Activated CD8-positive, alpha-beta memory T cell treated with anti-CD3 and anti-CD28 coated beads for 36 hours (primary cell): Measurements from ENCODE around the gene GXYLT1. TPM values are rescaled to one million over a fixed set of nuclear protein-coding genes. Genes with fewer than 3 reads are reported as not detected.
"Not testable (repeated sequence)": the region's sequence is repeated elsewhere in the genome, so short reads cannot be mapped to it uniquely, and the experiment has no call there.

ENCODE experiments used
- CTCF ChIA-PET: fragments of 350-600 bp; sonication (Branson Sonifier 250); formaldehyde crosslinking; loops from one replicate; lab custom pipeline; 2021; ENCODE audit warnings: antibody characterized with exemption; lab: Charles Lee
- POLR2A ChIA-PET: fragments of 350-600 bp; sonication (Branson Sonifier 250); formaldehyde crosslinking; loops from one replicate; lab custom pipeline; 2021; ENCODE audit warnings: antibody characterized with exemption; lab: Charles Lee
- total RNA-seq, 2 experiments: library from RNA; stranded (reverse); gene quantifications; one replicate each; pipeline ENCODE4 v1.2.3, GENCODE V29; 2021

GXYLT1 gene
- total RNA-seq, 2 experiments from 2014 or later: 11.0 to 11.7 TPM

DNA sequence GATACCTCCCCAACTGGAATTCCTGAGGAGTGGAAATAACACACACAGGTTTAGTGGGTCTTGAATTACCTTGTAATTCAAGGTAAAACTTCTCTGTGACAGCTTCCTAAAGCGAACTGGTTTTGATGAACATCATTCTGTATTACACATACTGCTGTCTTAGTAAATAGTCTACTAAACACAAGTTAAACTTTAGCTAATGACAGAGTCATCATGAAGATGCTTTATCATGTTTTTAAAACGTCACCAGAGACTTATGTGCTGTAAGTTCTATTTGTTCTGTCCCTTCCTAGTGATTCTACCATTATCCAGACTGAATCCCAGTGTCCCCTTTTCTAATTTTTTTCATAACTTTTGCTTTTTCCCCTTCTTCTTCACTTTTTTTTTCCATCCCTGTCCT lies 11.6 kb upstream of the GXYLT1 start:
- CTCF ChIA-PET: interaction anchor here (0.7 kb wide), 1 partner anchor 136 kb away, joined by 4 read pairs; no protein-coding TSS in a partner anchor
- POLR2A ChIA-PET: no interaction called here

DNA sequence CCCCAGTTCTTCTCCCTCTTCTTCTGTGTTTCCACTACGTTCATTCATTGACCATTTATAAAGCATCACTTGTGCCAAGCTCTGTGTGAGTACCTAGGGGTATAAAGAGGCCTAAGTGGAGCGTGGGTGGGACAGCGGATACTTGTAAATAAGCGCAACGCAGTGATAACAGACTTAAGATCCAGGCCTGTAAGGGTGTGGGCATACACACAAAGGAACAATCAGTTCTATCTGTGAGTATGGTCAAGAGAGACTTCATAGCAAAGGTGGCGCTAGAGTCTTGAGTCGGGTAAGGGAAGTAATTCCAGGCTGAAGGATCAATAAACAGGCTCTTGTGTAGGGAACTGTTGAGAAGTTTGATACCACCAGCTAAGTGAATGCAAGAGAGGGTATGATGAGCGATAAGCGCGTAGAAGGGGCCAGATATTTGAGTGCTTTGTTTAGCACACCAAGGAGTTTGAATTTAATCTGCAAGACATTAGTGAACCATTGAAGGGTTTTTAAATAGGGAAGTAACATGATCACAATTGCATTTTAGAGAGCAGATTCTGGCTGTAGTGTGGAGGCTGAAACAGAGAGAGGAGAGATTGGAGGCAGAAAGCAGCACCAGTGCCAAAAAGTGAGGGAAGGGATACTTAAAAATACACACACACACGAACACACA lies 1.0 kb upstream of the GXYLT1 start:
- ChIA-PET CTCF (no interaction called here), POLR2A (no interaction called here)

DNA sequence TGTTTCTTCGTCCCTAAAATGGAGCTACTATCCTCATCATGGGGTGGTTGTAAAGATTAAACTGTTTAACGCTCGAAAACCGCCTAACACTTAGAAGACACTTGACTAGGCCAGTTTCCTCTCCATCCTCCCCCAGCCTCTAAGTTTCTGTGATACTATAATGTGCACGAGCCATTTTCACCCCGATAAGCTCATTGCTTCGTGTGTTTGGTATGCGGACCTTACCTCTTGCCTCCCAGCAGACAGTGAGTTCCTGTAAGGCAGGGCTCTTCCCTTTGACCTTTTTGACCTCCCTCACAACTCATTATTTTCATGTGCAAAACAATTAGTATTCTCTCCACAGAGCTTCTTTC lies 499 bp upstream of the GXYLT1 start:
- POLR2A ChIA-PET: no interaction called here
- CTCF ChIA-PET: no interaction called here

DNA sequence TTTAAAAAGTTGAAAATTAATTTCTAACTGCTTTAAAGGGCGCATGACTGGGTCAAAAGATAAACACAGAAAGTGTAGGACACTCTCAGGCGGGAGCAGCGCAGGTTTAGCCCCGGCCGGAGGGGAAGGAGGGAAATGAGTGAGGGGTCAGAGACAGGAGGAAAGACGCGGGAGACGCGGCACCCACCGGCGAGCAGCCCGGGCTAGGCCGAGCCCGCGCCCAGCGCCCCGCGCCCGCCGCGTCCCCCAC lies 591 bp downstream of the GXYLT1 start:
- POLR2A ChIA-PET: no interaction called here
- CTCF ChIA-PET: no interaction called here

DNA sequence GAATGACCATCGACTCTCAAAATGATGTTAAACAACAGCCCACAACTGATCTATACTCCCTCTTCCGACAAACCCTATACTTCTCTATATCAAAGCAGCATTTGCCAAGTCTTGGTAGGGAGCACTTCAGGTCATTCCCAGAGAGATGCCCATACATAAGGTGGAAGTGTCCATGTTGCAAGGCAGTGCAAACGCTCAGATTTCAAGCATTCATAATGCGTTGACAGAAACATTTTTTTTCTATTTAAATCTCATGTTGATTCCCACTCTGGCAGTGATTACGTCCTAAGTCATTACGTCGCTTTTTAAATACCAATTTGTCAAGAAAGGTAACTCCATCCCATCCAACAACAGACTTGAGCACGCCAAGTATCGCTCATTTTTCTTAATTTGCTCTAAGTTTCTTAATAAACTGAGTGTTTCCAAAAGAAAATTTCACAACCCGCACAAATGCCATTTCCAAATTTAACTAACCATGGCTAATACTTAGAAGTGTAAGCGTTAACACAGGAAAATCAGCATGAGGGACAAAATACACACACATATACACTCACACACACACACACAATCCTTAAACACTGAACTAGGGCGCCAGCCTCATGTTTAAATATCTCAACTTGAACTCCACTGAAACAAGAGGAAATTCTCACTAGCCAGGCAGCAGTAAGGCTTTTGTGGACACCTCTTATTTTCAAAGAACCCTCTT lies 1.1 kb downstream of the GXYLT1 start:
- POLR2A ChIA-PET: no interaction called here
- CTCF ChIA-PET: no interaction called here

DNA sequence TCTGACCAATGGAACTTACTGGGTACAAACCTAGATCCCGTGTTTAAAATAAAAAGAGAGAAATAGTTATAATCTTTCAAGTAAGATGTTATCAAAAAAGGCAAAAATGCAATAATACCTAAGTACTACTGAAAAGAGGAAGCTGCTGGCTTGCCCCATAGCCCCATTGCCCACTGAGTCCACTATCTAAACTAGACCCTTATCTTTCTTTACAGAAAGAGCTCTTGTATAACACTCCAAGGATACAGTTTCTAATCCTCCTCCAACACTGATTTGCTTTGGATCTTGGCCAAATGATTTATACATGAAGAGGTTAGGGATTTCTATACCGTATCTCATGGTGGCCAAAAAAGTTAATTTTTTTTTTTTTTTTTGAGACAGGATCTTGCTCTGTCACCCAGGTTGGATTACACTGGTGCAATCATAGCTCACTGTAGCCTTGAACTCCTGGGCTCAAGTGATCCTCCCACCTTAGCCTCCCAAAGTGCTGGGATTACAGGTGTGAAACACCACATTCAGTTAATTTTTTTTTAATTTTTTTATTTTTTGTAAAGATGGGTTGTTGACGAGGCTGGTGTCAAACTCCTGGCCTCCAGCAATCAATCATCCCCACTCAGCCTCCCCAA lies 2.6 kb downstream of the GXYLT1 start:
- ChIA-PET CTCF (no interaction called here), POLR2A (no interaction called here)

DNA sequence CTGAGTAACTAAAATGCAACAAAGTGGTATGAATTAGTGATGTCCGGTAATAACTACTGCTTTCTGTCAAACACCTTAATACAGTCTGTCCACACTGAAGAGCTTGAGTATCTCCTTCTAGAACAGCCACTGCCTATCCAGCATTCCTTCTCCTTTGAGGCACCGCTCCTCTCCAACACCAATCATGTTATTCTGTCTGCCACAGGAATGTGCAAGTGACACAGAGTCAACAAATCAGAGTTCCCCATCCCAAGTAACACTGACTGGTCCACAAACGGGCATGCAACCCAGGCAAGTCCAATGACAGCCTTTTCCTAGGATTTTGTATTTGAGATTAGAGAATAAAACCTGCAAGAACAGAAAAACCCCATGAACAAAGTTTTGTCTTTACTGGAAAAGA lies 3.8 kb downstream of the GXYLT1 start:
- ChIA-PET CTCF (interaction anchor here (0.5 kb wide), 1 partner anchor 38 kb away, joined by 5 read pairs; no protein-coding TSS in a partner anchor), POLR2A (no interaction called here)

DNA sequence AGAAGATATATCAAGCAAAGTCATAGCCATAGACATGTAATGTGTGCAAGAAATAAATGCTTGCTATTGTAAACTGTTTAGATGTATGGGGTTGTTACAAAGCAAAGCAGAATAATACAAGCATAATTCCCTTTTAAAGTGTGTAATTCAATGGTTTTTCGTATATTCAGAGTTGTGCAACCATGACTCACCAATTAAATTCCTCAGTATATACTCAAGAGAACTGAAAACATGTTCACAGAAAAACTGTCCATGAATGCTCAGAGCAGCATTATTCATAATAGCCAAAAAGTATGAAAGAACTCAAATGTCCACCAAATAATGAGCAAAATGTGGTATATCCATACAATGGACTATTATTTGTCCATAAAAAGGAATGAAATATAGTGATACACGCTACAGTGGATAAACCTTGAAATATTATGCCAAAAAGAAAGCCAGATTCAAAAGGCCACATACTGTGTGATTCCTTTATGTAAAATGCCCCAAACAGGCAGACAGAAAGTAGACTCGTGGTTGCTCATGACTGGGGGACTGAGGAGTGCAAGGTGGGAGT lies 9.3 kb downstream of the GXYLT1 start:
- POLR2A ChIA-PET: no interaction called here
- CTCF ChIA-PET: no interaction called here

DNA sequence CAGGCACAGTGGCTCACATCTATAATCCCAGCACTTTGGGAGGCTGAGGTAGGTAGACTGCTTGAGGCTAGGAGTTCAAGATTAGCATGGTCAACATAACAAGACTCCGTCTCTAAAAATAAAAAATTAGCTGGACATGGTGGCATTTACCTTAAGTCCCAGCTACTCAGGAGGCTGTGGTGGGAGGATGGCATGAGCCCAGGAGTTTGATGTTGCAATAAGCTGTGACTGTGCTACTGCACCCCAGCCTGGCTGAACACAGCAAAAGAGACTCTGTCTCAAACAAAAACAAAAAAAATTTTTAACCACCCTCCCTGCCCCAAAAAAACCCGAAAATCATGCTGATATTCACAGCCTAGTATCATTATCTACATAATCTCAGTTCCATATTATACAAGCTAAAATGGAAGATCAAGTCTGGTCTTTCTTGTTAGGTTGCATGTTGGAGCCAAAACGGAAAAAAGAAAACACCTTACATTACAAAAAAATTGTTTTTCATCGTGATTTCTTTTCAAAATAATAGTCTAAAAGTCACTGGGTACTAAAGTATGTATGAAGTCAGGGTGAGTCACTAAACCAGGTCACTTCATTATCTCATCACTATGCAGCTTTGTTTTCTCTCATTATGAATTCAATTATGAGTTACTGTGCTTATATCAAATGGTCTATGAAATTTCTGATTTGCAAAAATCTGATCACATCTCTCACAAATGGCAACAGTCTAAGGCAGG lies 13.8 kb downstream of the GXYLT1 start:
- ChIA-PET POLR2A (no interaction called here), CTCF (no interaction called here)

DNA sequence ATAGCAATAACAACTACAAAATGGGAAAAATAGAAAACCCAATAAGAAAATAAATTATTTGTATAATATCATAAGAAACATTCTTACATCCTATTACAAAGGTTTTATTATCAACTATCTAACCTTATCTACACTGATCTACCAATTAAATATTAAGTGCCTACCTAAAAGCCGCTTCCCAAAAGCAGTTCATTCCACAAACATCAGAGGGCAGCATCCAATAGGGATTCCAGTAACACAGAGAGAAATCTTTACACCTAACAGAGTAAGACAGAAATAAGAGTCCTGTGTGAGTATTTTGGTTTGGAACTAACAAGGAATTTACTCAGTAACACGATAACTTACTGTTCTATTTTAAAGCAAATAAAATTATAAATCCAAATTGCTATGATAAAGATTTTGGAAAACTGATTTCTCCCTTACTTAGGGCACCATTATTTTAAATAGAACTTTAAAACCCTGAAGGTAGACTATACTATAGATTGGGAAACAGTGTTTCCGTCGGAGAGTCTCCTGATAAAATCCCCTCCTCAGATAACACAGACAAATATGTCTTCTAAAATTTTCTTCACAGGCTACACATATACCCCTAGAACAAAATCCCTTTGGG lies 15.0 kb downstream of the GXYLT1 start:
- CTCF ChIA-PET: no interaction called here
- POLR2A ChIA-PET: no interaction called here

DNA sequence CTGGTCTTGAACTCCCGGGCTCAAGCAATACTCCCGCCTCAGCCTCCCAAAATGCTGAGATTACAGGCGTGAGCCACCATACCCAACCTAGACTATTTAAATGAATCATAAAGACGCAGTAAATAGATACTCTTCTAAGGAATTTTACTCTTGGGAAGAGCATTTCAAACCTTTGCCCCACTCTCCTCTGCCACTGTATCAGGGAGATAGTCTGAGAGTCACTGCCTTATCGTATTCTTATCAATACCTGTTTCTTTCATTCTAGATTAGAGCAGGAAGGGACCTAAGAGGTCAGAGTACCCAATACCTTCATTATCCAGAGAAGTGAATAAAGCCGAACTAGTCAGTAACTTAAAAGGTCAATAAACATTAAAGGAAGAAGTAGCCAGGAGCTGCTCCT lies 15.8 kb downstream of the GXYLT1 start:
- ChIA-PET POLR2A (no interaction called here), CTCF (no interaction called here)

DNA sequence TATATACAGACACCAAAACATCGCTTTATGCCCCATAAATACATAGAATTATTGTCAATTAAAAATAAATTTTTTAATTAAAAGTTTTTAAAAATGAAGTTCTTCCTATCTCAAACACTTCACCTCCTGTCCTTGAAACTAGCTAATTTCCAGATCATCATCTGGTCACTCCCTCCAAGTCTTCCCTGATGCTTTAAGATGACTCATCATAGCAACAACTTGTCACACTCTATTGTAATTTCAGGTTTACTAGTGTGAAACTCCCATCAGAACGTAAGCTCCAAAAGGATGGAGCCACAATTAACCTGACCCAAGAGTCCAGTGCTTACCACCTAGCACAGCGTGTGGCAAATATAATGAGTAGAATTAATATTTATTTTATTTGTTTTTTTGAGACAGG lies 16.3 kb downstream of the GXYLT1 start:
- CTCF ChIA-PET: no interaction called here
- POLR2A ChIA-PET: no interaction called here

DNA sequence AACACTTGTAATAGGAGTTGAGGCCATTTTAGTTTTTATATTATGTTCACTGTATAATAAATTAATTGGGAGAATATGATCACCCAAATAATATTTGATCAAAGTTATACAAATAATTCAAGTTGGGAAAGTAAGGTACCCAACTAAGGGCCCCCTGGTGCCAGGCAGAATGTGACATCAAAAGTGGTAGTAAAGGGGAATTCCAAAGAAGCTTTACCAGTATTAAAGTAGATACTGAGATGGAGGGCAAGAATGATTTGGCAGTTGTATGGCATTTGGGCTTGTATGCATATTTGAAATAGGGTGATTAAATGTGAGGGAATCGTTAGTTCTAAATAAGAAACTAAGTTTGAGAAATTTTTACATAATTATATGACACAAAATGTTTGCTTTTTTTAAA lies 17.7 kb downstream of the GXYLT1 start:
- CTCF ChIA-PET: no interaction called here
- POLR2A ChIA-PET: interaction anchor here (0.5 kb wide), 1 partner anchor 337 kb away, joined by 7 read pairs; no protein-coding TSS in a partner anchor

DNA sequence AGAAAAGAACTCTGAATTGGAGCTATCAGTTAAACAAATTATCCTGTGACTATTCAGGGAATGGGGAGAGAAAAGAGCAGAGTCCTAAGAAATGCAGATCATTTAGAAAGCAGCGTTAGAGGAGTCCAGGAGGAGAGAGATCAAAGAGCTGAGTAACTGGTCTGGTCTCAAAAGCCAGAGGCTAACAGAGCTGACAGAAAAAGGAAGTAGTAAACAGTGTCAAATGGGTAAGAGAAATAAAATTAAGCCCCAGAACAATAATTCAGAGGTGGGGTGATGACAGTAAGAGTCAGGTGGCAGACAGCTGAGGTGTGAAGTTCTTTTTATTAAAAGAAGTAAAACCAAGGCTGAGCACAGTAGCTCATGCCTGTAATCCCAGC lies 19.3 kb downstream of the GXYLT1 start:
- ChIA-PET POLR2A (no interaction called here), CTCF (no interaction called here)

DNA sequence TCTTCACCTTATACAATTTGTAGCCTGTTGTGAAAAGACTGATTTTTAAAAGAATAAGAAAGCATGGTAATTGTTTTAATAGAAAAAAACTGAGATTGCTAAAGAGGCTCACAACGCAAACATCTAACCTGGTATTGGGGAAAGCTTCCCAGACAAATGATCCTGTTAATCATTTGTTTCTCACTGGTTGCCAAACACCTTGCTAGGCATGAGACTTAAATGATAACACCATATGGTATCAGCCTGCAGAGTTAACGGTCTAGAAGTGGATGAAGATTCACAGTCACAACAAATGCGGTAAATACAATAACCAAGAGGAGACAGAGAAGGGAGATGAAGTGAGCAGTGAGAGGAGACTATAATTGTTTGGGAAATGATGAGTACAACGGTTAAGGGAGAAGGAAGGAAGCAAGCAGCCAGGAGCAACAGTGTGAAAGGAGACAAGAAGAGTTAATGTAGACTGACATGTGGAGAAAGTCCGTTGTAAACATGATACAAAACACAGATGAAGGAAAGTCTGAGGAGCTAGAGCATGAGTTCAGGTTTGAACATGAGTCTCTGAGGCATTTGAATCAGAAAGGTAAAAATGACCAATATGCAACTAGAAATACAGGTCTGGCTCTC lies 19.8 kb downstream of the GXYLT1 start:
- ChIA-PET POLR2A (no interaction called here), CTCF (no interaction called here)

DNA sequence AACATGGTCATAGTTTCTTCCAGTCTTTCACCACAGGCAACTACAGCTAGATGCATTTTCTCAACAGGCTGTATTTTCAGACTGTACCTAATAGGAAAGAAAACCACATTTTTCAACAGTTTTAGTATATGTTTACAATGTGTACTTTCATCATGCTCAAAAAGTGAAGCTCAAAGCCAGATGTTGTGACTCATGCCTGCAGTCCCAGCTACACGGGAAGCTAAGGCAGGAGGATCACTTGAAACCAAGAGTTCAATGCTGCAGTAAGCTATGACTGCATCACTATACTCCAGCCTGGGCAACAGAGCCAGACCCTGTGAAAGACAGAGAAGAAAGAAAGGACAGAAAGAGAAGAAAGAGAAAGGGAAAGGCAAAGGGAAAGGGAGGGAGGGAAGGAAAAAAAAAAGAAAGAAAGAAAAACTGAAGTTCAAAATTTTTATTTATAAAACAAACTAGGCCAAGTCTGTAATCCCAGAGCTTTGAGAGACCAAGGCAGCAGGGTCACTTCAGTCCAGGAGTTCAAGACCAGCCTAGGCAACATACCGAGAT lies 25.5 kb downstream of the GXYLT1 start:
- ChIA-PET POLR2A (no interaction called here), CTCF (no interaction called here)

DNA sequence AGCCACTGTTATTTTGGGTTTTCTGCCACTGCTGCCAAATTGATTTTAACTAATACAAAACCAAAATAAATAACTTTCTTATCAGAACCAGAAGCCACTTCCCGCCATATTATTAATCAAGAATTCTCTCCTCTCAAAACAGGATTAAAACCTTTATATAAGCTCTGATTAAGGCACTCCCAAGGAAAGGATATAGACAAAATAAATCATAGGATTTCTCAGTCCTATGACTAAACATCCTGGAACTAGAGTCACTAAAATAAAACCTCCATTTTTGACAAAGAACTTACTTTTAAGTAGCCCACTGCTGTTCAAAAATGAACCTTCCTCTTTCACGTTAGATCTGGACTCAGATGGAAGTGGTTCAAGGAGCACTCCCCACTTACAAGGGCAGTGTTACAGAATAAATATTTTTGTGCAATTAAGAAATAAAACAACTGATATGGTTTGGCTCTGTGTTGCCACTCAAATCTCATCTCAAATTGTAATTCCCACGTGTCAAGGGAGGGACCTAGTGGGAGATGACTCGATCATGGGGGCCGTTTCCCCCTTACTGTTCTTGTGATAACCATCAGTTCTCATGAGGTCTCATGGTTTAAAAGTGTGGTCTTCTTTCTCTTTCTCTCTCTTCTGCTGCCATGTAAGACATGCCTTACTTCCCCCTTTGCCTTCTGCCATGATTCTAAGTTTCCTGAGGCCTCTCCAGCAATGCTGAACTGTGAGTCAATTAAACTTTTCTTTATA lies 26.4 kb downstream of the GXYLT1 start:
- POLR2A ChIA-PET: no interaction called here
- CTCF ChIA-PET: no interaction called here

DNA sequence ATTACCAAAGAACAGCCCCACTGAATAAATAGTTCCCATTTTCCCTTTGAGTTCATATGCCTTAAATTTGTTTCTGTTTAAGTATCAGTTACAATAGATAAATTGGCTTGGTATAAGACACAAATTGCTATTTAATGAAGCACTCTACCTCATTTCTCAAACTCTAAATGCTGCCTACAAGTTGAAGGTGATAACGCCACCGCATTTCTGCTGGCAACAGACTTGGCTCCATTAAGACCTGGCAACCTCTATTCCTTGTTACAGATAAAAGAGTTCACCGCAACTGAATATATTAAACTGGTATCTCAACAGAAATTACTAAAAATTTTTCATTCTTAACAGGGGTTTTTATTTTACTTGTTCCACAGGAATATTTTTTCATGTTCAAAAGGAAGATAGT lies 35.6 kb downstream of the GXYLT1 start:
- ChIA-PET CTCF (no interaction called here), POLR2A (no interaction called here)

DNA sequence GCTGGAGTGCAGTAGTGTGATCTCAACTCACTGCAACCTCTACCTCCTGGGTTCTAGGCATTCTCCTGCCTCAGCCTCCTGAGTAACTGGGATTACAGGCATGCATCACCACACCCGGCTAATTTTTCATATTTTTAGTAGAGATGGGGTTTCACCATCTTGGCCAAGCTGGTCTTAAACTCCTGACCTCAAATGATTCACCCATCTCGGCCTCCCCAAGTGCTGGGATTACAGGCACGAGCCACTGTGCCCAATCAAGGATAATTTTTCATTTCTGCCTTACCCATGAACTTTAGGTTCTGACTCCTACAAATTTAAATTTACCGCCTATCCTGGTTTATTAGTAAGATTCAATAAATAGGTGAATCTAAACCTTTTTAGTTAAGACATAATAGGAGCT lies 37.9 kb downstream of the GXYLT1 start:
- CTCF ChIA-PET: not testable (repeated sequence)

More for the DNA sequence above, 37.9 kb downstream of the GXYLT1 start:
- POLR2A ChIA-PET: not testable (repeated sequence)
